NCI-H526 treated with DMSO at 0.1 percent for 48 hours (cell line): ENCODE results near the gene KRT36.

ENCODE experiments used
- DNase-seq: peaks from one replicate; lab custom pipeline; 2025; lab: John Stamatoyannopoulos, UW

KRT36 gene

GRCh38 chr17:41521574-41522261 lies 32.0 kb upstream of the KRT36 start:
- DNase-seq, result no peak

- DNase-seq, result no peak
Observed at GRCh38 chr17:41520821-41521521, 31.3 kb upstream of the KRT36 start.

- DNase-seq, result no peak
Observed at GRCh38 chr17:41519501-41520224, 30.0 kb upstream of the KRT36 start.

DNA sequence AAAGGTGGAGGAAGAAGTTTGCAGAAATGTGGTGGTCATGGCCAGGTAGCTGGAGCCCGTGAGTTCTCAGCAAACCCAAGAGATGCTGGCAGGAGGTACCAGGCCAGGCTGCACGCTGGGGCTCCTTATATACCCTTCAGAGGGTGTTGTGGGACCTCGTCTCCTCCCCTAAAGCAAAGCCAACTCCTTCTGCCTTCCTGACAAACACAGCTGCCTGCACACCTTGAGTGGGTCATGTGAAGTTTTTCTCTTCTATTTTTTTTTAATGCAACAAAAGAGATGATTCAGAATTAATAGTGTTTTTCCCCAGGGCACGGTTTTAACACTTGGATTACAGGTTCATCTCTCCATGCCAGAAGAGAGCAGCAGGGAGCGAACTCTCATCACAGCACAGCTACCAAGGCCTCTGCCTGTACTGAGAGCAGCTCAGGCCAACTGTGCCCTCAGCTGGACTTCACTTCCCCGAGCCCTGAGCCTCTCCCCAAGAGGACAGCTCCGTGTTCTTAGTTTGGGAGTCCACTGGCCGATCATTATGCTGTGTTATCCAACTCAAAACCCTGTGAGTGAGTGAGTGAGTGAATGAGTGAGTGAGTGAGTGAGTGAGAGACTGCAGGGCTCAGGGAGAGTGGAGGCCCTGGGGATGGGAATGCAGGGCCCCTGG lies 29.2 kb upstream of the KRT36 start, which contains the start of gene KRT15:
KRT15 (minus strand) TSS at position 102 of the 661 bp plus-strand sequence; CDS start at position 39, 63 bp downstream.
- DNase-seq, result no peak

DNA sequence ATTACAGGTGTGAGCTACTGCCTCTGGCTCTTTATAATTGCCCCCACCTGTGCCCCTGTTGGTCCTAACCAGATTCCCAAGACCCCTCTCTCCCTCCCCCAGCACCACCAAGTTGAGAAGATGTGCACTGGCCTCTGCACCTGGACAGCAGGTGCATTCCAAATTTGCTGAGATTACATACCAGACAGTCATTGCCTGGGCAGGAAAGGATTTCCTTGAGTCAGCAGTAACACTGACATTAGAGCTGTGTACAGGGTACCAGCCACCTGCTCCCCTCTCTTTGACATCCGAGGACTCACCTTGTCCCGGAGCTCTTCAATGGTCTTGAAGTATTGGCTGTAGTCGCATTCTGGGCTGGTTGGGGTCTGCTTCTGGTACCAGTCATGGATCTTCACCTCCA lies 28.3 kb upstream of the KRT36 start:
- DNase-seq, result no peak

GRCh38 chr17:41516830-41517283 lies 27.1 kb upstream of the KRT36 start:
- no peak for DNase-seq

- DNase-seq, result no peak
Observed at GRCh38 chr17:41516147-41516829, 26.6 kb upstream of the KRT36 start.

DNA sequence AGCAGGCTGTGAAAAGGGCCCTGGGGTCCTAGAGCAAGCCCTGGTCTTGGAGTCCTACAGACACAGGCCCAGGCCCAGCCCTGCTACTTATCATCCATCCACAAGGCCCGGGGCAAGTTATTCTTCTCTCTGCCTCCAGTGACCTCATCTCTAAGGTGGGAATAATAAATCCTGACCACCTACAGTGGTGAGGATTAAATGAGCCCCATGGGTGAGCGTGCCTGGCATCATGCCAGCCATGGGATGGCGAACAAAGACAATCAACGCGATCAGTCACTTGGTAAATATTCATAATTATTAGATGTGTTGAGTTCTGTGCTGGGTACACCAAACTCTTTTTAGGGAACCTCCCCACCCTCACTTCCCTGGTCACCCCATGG lies 23.4 kb upstream of the KRT36 start:
- no peak for DNase-seq

DNA sequence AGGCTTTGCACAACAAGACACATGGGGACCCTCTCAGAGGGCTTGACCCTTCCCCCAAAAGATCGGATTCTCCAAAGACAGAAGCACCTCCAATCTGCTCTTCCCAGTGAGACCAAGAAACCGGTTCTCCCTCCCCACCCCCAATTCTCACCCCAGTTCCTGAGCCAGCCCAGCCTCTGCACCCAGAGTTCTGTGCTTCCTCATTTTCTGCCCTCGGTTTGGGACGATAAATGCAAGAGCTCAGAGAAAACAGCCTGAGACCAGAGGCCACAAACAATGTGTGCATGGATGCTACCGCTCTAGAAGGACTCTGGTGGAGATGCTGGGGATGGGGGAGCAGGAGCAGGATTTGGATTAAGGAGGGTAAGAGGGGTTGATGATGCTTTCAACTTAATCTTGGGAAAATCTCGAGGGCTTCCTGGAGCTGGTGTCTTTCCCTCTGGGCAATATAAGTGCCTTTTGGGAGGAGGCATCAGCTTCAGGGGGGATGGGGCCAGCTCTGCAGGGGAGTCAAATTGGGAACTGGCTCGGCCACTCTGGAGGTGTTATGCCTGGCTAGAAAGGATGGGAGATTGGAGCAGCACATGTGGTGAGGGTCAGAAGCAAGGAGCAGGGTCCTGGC lies 22.9 kb upstream of the KRT36 start:
- no peak for DNase-seq

GRCh38 chr17:41511716-41512115 lies 22.0 kb upstream of the KRT36 start:
- DNase-seq, result no peak

DNA sequence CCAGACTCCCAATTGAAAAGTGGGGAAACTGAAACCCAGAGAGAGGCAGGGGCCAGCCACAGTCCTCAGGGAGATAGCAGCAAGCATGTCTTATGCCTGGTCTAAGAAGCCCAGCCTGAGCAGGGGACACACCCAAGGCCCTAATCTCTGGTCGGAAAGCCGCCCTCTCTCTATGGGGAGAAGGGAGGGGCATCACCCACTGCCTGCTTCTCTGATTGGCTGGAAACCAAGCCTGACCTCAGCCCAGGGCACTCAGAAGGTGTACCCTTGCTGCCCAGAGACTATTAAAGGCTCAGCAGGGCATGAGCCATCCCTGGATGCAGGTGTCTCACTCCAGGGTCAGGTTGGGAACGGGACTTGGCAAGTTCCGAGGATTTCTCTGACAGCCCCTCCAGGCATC lies 21.4 kb upstream of the KRT36 start:
- DNase-seq, result no peak

DNA sequence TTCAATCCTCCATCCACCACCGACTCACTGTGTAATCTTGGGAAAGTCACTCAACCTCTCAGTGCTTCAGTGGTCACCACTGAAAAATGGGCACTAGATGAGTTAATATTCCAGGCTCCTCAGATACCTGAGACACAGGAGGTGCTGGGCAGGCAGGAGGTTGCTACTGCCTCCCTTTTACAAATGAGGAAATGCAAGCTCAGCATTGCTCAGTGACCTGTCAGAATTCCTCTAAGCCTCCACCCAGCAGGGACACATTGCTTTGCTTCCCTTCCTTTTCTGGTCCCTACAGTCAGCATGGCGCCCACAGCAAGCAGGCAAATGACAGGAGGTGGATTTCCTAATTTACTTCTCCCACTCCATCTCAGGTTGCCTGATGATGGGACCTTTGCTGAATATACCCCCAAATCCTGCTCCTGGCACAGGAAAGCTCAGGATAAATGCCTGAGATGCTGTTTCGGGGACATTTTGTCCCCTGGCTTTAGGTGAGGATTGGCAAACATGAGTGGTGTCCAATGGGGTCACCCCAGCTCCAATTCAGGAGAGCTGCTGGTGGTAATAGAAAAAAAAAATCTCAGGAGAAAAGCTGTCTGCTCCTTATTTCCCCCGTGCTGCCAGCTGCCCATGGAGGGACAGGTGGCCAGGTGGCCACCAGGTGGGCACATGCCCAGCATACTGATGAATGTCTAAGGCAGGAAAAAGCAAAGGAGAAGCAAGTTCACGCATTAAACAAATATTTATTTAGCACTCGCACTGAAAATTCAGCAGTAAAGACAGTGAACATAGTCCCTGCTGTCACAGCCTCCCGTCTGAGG lies 20.7 kb upstream of the KRT36 start:
- DNase-seq, result no peak

- DNase-seq, result no peak
Observed at GRCh38 chr17:41507315-41507880, 17.7 kb upstream of the KRT36 start.

- no peak for DNase-seq
Observed at GRCh38 chr17:41505809-41506767, 16.4 kb upstream of the KRT36 start.

DNA sequence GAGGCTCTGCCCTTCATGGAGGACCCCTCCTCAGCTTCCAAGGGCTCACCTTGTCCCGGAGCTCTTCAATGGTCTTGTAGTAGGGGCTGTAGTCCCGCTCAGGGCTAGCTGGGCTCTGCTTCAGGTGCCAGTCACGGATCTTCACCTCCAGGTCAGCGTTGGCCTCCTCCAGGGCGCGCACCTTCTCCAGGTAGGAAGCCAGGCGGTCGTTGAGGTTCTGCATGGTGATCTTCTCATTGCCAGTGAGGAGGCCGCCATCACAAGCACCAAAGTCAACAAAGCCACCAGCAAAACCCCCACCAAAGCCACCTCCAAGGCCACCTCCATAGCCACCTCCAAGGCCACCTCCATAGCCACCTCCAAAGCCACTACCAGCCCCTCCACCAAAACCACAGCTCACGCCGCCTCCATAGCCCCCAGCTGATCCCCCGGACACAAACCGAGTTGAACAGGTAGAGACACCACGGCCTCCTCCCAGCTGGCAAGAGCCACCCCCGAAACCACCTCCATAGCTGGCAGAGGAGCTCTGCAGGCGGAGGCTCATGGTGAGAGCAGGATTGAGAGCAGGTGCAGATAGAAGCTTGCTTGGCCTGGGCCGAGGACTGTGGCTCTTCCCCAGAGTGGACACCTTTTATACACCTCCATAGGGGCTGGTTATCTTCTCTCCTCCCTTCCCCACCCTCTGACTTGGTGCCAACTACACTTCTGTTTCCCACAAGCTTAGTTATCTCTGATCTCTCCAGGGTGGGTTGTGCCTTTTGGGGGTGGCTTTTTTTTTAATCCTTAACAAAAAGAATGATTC lies 15.5 kb upstream of the KRT36 start, which contains the start of gene KRT13:
KRT13 (minus strand) TSS at position 606 of the 802 bp plus-strand sequence; CDS start at position 544, 62 bp downstream.
- no peak for DNase-seq

- no peak for DNase-seq
Observed at GRCh38 chr17:41504246-41504977, 14.7 kb upstream of the KRT36 start.

GRCh38 chr17:41503202-41503601 lies 13.5 kb upstream of the KRT36 start:
- DNase-seq, result no peak
